Measurements from ENCODE around the gene FTO.

The FTO gene

DNA sequence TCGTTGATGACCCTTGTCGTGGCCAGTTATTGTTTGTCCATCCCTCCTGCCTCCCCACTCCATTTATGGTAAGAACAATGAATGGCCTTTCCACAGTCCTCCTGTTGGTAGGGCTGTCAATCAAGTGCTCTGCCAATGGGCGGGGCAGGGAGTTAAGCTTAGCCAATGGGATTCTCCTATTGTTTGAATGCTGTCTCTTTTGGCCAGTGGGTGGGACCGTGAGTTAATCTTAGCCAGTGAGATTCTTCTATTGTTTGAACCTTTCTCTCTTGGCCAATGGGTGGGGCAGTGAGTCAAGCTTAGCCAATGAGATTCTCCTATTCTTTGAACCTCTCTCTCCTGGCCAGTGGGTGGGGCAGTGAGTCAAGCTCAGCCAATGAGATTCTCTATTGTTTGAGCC, 497.2 kb downstream of the FTO start:
- DNase-seq, result no peak

Measured in NCI-H1048 (cell line).